Stimulated activated CD4-positive, alpha-beta T cell treated with anti-CD3 and anti-CD28 coated beads, Interleukin-2, amount 100 ng/mL, for 24 hours (primary cell): ENCODE data around the gene PDSS2.
"Not testable (repeated sequence)": the region's sequence is repeated elsewhere in the genome, so short reads cannot be mapped to it uniquely, and the experiment has no call there.

Source experiments
- DNase-seq, 2 donors: peaks; one replicate each; pipeline ENCODE4 v3.0.0-alpha.2; 2020

PDSS2 gene

DNA sequence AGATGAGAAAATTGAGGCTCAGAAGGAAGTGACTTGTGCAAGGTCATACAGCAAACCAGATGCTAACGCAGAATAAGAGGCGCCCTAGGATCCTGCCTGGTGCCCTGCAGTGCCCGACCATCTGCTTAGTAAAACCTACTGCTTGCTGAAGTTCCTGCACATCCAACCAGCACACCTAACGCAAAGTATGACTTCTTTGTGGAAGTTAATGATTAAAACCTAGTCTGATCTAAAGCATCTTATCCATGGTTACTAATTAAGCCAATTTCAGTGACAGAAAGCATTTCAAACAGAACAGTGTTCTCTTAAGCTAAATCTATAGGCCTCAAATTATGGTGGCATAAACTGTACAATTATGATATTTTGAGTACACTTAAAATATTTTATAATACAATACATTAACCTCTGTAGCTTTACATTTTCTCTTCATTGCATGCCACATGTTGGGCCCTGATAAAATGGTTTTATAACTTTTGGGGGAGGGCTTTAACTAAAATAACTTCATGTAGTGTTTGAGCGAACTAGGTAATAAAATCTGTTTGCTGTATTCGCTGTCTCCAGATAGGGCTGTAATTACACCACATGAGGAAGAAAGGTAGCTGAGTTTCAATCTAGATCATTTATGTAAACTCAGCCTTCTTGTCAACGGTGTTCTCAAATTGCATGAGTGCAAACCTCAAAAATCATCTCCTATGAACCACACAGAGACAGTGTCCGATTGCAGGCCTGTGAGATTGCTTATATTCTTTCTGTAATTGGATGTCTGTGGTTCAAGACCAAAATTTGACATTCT, 306.5 kb downstream of the PDSS2 start:
- no peak for DNase-seq

DNA sequence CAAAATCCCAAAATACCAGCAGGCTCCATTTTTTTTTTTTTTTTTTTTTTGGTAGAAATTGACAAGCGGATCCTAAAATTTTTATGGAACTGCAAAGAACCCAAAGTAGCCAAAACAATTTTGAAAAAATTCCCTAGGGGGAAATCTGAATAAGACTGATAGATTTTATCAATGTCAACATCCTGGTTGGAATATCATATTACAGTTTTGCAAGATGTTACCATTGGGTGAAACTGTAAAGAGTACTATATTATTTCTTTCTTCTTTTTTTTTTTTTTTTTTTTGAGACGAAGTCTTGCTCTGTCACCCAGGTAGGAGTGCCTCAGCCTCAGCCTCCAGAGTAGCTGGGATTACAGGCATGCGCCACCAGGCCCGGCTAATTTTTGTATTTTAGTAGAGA, 314.7 kb downstream of the PDSS2 start:
- no peak for DNase-seq

DNA sequence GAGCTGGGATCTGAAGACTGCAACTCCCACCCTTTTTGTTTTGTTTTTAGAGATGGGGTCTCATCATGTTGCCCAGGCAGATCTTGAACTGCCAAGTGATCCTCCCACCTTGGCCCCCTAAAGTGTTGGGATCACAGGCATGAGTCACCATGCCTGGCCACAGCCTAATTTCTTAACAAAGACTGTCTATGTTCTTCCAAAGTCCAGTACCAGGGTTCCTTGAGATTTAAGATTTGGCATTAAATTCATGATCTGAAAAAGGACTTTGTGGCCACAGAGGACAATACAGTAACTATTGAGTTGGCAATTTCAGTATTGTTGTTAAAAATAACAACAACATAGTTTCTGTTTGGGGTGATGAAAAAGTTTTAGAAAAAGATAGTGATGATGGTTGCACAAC, 315.4 kb downstream of the PDSS2 start:
- DNase-seq: no peak

DNA sequence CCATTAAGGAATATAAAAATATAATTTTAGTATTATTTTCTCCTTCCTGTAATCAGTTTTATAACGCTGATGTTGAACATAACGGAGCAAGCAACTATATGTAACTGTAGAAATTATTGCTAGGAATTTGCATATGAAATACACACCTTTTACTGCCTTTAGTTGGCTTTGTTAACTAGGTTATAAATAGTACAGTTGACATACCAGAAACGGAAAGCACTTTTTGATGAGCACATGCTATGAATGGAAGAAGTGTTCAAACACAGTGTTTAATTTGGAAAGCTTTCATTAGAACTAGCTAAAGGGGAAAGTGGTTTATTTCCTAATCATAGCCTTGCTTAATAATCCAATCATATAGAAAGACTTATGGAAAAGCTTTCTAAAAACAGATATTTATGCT, 318.8 kb downstream of the PDSS2 start:
- DNase-seq: no peak

DNA sequence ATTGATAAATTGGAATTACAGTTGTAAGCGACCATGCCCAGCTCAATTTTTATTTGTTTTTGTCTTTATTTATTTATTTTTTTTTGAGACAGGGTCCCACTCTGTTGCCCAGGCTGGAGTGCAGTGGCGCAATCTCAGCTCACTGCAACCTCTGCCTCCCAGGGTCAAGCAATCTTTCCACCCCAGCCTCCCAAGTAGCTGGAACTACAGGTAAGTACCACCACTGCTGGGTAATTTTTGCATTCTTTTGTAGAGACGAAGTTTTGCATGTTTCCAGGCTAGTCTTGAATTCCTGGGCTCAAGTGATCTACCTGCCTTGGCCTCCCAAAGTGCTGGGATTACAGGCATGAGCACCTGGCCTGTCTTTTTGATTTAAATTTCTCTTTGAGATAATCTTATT, 323.0 kb downstream of the PDSS2 start:
- DNase-seq: not testable (repeated sequence)

DNA sequence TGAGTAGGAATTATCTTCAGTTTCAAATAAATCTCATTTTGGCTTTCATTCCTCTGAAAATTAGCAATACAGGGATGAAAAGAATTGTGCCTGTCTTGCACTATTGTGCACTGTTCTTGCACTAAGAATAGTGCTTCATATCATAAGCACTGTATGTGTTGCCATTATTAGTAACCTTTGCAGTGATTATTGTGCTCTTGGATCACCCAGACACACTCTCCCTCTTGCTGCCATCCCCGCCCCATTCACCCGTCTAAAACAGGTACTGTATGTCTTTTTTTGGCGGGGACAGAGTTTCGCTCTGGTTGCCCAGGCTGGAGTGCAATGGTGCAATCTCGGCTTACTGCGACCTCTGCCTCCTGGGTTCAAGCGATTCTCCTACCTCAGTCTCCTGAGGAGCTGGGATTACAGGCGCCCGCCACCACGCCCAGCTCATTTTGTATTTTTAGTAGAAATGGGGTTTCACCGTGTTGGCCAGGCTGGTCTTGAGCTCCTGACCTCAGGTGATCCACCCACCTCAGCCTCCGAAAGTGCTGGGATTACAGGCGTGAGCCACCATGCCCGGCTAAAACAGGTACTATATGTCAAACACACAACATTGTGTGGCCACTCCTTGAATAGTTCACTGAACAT, 324.2 kb downstream of the PDSS2 start:
- DNase-seq: not testable (repeated sequence)

DNA sequence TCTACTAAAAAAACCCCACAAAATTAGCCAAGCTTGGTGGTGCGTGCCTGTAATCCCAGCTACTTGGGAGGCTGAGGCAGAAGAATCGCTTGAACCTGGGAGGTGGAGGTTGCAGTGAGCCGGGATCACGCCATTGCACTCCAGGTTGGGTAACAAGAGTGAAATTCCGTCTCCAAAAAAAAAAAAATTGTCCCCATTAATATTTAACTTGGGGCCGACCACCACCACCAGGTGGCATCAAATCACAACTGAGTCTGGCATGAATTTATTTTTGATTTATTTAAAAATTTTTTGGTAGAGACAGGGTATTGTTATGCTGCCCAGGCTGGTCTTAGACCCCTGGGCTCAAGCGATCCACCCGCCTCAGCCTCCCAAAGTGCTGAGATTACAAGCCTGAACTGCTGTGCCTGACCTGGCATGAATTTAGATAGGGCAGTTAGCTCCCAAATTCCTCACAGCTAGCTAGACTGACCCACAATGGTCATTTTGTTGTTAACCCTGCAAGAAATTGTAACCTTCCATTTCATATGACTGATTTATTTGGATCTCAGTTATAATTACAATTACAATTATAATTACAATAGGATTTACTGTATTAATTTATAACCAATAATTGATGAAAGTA, 326.9 kb downstream of the PDSS2 start:
- DNase-seq: peak; percentile 23 to 30

DNA sequence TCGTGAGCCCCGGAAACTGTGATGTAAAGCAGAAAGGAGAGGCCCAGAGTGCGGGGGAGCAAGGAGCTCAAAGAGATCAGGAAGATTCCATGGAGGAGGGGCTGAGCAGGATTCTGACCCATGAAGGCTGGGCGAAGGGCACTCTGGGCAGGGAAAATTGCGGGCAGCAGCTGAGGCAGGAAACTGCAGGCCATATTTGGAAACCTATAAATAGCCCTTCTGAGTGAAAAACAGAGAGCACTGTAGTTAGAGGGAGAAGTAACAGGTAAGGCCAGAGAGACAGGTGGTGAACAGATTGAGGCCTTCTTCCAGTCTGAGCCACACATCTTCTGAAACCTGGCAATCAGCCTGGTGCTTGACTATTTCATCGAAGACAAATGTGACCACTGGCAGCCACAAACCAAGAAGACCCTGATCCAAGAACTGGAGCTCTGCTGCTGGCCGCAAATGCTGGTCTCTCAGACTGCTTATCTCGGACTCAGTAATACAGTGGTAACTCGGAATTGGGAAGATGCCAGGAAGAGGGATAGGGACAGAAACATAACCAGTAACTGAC, 329.9 kb downstream of the PDSS2 start:
- DNase-seq: no peak

DNA sequence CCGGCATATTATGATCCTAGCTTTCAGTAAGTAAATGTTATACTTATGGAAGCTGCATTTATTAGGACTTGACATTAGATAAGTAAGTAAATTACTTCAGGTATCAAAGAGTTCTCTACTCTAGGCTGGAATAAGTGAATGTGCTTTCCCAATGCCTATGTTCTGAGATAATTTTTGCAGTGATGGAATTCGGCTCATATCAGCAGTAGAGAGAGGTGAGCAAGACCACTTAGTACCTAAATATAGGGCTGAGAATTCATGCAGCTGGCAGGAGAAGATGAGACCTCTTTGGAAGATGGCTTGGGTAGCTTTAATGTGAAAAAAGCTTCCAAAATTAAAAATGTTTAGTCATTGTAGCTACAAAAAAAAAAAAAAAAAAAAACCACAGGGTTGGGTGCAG, 330.8 kb downstream of the PDSS2 start:
- no peak for DNase-seq

DNA sequence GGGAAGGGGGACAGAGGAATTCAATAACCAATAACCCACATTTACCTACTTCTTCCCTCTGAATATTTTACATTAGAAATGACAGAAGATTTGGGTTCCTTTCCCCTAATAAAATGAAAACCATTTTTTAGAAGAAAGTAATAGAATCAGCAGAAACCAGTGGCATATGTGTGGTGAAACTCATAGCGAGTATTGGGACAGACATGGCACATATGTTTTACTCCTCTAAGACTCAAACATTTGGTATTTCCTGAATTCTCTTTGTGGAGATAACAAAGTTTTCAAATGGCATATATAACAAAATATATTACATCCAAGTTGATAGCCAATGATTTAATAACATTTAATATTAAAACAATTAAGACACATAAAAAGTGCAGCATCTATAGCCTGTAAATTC, 331.2 kb downstream of the PDSS2 start:
- DNase-seq: no peak

DNA sequence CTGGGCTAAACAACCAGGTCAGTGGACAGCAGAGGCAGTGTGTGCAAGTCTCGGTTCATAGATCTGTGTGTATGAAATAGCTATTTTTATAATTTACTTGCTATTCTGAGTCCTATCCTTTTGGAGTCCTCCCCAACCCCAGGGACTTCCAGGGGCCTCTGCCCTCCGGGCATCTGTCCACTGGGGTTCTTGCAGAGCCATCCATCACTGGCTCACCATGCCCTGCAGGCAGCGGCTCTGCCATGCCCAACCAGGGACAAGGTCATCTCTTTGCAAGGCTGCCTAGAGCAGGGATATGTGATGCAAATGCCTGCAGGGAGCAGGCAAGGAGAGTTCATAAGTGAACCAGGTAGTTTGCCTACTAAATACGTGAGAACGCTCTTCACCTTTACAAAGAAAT, 333.6 kb downstream of the PDSS2 start:
- DNase-seq: no peak

DNA sequence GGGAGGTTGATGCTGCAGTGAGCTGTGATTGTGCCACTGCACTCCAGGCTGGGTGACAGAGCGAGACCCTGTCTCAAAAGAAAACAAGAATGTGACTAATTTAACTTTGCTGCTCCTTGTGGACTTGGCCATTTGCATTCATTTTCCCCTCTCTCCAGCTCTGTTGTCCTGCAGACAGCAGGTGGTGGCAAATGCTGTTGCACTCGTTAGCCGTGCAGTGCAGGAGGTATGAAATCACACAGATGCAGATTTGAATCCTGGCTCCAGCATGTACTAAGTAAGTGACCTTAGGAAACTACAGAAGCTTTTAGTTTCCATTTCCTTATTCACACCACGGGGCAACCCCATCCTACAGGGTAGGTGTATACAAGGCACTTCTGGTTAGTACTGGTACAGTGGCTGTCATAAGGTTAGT, 334.4 kb downstream of the PDSS2 start:
- no peak for DNase-seq

DNA sequence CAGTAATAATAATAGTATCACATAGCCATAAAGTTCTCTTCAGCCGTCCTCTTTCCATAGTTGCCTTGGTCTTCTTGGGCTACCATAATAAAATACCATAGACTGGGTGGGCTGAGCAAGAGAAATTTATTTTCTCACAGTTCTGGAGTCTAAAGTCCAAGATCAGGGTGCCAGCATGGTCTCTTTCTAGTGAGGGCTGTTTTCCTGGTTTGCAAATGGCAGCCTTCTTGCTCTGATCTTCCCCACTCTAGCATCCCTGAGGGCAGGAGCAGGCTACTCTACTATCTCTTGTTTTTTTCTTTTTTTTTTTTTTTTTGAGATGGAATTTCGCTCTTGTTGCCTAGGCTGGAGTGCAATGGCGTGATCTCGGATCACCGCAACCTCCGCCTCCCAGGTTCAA, 335.9 kb downstream of the PDSS2 start:
- DNase-seq: no peak

DNA sequence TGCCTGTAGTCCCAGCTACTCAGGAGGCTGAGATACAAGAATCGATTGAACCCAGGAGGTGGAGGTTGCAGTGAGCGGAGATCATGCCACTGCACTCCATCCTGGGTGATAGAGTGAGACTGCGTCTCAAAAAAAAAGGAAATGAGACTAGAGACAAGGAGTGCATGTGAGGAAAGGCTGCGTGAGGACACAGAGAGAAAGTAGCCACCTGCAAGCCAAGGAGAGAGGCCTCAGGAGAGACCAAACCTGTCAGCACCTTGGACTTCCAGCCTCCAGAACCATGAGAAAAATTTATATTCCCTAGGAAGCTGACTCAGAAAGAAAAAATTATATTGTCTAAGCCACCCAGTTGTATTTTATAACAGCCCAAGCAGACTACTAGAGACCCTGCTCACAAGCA, 336.6 kb downstream of the PDSS2 start:
- DNase-seq: no peak

DNA sequence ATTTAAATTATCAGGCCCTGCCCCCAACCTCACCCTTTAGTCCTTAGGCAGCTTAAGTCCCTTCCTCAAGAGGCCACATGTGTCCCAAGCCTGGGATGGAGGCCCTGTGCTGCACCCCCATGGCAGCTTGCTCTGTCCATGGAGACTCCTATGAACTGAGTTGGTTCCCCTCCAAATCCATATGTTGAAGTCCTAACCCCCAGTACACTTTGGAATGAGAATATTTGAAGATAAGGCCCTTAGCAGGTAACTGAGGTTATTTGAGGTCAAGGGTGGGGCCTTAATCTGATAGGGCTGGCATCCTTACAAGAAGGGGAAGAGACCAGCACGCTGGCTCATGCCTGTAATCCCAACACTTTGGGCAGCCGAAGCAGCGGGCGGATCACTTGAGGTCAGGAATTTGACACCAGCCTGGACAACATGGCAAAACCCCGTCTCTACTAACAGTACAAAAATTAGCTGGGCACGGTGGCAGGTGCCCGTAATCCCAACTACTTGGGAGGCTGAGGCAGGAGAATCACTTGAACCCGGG, 337.3 kb downstream of the PDSS2 start:
- DNase-seq: no peak

DNA sequence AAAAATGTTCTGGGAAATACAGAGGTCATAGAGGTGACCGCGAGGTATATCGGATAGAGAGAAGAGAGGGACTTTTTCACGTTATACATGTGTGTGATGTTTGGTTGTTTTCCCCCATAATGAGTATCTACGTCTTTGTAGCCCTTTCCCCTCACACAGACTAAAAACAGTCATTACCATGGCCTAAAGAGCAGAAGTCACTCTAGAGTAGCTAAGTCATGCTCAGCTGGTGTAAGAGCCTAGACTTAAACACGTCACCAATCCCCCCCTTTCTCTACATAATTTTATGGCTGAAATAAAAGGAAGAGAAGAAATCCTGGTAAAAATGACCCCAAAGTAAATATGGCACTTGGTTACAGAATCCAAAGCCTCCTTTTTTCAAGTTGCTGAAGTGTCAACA, 338.1 kb downstream of the PDSS2 start:
- no peak for DNase-seq

DNA sequence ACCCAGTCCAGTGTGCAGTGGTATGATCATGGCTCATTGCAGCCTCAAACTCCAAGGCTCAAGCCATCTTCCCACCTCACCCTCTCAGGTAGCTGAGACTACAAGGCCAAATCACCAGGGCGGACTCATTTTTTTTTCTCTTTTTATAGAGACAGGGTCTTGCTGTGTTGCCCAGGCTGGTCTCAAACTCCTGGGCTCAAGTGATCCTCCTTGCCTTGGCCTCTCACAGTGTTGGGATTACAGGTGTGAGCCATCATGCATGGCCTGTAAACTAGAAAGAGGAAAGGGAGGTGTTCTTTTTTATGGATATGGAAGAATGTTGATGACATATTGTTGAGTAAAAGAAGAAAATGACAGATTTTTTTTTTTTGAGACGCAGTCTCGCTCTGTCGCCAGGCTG, 339.0 kb downstream of the PDSS2 start:
- no peak for DNase-seq

DNA sequence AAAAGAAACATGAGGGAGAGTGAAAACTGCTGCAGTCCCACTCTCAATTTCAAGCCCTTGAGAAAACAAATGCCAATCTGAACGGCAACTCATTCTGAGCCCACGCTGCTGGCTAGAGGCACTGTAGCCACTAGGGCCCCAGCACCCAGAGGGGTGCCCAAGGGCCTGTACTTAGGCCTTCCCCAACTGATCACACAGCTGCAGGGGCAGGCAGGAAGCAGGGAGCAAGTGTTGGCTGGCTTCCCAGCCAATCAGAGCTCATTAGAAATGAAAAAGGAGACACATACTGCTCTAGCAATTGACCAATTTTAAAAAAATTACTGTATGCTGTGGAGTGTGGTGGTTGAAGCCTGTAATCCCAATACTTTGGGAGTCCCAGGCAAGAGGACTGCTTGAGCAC, 340.4 kb downstream of the PDSS2 start:
- no peak for DNase-seq

DNA sequence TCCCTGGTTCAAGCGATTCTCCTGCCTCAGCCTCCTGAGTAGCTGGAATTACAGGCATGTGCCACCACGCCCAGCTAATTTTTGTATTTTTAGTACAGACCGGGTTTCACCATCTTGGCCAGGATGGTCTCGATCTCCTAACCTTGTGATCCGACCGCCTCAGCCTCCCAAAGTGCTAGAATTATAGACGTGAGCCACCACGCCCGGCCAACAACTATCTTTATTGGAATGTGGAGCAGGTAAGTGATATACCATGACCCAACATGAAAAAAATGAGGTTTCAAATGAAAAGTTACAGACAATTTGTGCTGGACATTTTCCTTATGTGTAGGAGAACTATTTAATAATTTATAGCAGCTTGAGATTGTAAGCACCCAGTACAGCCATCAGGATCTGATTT, 340.8 kb downstream of the PDSS2 start:
- not testable (repeated sequence) for DNase-seq

DNA sequence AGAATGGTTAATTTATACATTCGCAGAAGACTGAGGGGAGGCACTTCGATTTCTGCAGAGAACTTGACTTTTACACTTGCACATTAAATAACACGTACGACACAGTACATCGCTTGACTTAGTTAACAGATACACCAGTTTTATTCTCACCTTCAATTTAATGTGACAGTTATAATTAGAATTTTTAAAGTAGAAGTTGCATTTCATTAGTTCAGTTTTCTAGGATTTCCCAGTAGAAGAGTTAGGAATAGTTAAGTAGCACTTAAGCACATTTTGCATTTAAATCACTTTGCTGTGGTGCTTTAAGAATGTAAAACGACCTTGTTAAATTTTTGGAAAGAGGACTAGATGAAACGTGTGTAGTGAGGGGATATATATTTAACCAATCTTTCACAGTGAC, 342.4 kb downstream of the PDSS2 start:
- DNase-seq: no peak

DNA sequence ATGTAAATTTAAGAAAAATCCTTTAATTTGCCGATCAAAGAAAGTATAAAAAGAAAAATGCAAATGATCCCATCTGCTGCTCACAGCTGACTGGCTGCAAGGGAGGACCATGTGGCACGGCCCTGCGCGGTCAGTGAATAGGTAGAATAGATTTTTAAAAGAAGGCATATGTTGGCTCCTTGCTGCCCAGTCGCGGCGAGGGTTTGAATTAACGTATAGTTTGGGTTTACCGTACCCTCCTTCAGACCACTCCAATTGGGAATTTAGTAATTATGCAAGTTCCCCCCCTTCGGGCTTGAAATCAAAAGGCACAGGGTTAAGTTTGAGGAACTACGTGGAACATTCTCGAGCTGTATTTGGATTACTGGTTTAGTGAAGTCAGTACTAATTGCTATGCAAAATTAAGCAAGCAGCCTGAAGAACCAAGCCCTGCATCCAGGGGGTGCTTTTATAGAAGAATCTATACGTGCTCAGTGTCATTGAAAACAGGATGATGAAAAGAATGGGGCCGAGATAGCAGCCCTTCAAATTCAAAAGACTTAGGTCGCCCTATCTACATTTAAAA, 343.0 kb downstream of the PDSS2 start:
- DNase-seq: peak; percentile 18 to 23

DNA sequence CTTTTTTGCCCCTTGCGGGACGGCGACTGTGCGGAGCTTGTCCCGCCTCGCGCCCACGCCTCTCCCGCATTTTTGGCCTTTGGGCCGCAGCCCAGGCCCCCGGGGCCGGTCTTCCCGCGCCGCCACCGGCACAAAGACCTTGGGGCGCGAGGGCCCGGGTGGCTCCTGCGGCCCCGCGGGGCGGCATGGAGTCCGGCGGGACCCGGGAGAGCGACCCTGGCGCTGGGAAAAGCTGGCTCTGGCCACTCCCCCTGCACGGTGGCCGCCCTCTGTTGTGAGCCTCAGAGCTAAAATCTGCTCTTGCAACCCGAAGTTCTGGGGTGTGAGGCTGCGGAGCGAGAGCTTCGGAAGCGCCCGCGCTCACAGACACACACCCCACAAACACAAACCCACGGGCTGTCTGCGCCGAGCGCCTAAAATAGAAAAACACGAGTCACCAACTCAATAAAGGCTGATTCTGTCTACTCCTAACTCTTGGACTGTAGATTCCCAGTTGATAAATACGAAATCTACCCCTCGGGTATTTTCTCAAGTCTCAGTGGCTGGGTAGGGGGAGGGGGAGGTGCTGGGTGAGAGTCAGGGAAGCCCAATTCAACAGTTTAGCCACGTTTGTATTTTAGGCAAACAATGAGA, 343.6 kb downstream of the PDSS2 start:
- peak; percentile 40 to 51 for DNase-seq
